ENCODE results near the gene TAF6. TPM values are rescaled to one million over a fixed set of nuclear protein-coding genes. Genes with fewer than 3 reads are reported as not detected.

Gene TAF6
- total and polyA plus RNA-seq, 9 of the 15 experiments (the other 6 are each of a cell fraction or from before 2014, with no cell fraction given), result 0.78 to 78.7 (median 21.3) TPM

GRCh38 chr7:100156331-100157068, 37.3 kb upstream of the TAF6 start (continued):
- no peak for TF ChIP-seq NONO (IDR thresholded peaks at IDR 0.05; ENCODE audit: low read depth in 2 of 2, low read length in 1 of 2)
- no peak for TF ChIP-seq SRSF9 (IDR thresholded peaks at IDR 0.05; ENCODE audit: borderline replicate concordance, low read depth, low read length)
- no peak for TF ChIP-seq ZBTB8A (IDR thresholded peaks at IDR 0.05; ENCODE audit: partially characterized antibody)
- 0 out of 2 replicates have a peak, but pooled peaks have one; percentile 0 for TF ChIP-seq ERF (CRISPR knock-in tag; IDR thresholded peaks at IDR 0.05)
- no peak for TF ChIP-seq PRMT5 (CRISPR knock-in tag; IDR thresholded peaks at IDR 0.05)
- TF ChIP-seq POLR2G (IDR thresholded peaks at IDR 0.05; ENCODE audit: low read depth, low read length), result peak; percentile 57
- TF ChIP-seq, protein P1, sequence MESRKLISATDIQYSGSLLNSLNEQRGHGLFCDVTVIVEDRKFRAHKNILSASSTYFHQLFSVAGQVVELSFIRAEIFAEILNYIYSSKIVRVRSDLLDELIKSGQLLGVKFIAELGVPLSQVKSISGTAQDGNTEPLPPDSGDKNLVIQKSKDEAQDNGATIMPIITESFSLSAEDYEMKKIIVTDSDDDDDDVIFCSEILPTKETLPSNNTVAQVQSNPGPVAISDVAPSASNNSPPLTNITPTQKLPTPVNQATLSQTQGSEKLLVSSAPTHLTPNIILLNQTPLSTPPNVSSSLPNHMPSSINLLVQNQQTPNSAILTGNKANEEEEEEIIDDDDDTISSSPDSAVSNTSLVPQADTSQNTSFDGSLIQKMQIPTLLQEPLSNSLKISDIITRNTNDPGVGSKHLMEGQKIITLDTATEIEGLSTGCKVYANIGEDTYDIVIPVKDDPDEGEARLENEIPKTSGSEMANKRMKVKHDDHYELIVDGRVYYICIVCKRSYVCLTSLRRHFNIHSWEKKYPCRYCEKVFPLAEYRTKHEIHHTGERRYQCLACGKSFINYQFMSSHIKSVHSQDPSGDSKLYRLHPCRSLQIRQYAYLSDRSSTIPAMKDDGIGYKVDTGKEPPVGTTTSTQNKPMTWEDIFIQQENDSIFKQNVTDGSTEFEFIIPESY (CRISPR knock-in tag; IDR thresholded peaks at IDR 0.05), result 0 out of 2 replicates have a peak, but pooled peaks have one; percentile 36
- TF ChIP-seq NFIC (IDR thresholded peaks at IDR 0.05), result 0 out of 2 replicates have a peak, but pooled peaks have one; percentile 14
- TF ChIP-seq, protein P2, sequence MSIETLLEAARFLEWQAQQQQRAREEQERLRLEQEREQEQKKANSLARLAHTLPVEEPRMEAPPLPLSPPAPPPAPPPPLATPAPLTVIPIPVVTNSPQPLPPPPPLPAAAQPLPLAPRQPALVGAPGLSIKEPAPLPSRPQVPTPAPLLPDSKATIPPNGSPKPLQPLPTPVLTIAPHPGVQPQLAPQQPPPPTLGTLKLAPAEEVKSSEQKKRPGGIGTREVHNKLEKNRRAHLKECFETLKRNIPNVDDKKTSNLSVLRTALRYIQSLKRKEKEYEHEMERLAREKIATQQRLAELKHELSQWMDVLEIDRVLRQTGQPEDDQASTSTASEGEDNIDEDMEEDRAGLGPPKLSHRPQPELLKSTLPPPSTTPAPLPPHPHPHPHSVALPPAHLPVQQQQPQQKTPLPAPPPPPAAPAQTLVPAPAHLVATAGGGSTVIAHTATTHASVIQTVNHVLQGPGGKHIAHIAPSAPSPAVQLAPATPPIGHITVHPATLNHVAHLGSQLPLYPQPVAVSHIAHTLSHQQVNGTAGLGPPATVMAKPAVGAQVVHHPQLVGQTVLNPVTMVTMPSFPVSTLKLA (conservative IDR thresholded peaks at IDR 0.05), result 0 out of 4 replicates have a peak, but pooled peaks of 1 of the 2 experiments have one; percentile 2
- no peak for TF ChIP-seq MEF2D (tag; conservative IDR thresholded peaks at IDR 0.05; ENCODE audit: low read depth)
- TF ChIP-seq, protein P3, sequence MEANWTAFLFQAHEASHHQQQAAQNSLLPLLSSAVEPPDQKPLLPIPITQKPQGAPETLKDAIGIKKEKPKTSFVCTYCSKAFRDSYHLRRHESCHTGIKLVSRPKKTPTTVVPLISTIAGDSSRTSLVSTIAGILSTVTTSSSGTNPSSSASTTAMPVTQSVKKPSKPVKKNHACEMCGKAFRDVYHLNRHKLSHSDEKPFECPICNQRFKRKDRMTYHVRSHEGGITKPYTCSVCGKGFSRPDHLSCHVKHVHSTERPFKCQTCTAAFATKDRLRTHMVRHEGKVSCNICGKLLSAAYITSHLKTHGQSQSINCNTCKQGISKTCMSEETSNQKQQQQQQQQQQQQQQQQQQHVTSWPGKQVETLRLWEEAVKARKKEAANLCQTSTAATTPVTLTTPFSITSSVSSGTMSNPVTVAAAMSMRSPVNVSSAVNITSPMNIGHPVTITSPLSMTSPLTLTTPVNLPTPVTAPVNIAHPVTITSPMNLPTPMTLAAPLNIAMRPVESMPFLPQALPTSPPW (CRISPR knock-in tag; IDR thresholded peaks at IDR 0.05), result 0 out of 2 replicates have a peak, but pooled peaks have one; percentile 30
- TF ChIP-seq MTF1 (CRISPR knock-in tag; IDR thresholded peaks at IDR 0.05; ENCODE audit: borderline replicate concordance), result no peak
- no peak for TF ChIP-seq TRIM28 (IDR thresholded peaks at IDR 0.05)
- no peak for TF ChIP-seq FOXJ2 (tag; IDR thresholded peaks at IDR 0.05)
- no peak for TF ChIP-seq MTA2 (IDR thresholded peaks at IDR 0.05; ENCODE audit: low read depth)
- TF ChIP-seq GABPB1 (CRISPR knock-in tag; IDR thresholded peaks at IDR 0.05), result 0 out of 2 replicates have a peak, but pooled peaks have one; percentile 12
- TF ChIP-seq, protein P4, sequence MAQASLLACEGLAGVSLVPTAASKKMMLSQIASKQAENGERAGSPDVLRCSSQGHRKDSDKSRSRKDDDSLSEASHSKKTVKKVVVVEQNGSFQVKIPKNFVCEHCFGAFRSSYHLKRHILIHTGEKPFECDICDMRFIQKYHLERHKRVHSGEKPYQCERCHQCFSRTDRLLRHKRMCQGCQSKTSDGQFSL (CRISPR knock-in tag; IDR thresholded peaks at IDR 0.05), result peak; percentile 17; the same call in 1 of the 2 replicates
- TF ChIP-seq, protein P4 (tag; IDR thresholded peaks at IDR 0.05), result no peak
- TF ChIP-seq HDGF (IDR thresholded peaks at IDR 0.05), result 0 out of 2 replicates have a peak, but pooled peaks have one; percentile 13
- no peak for TF ChIP-seq HNRNPL (IDR thresholded peaks at IDR 0.05; ENCODE audit: low read depth, low read length)
- TF ChIP-seq CAMTA2 (CRISPR knock-in tag; conservative IDR thresholded peaks at IDR 0.05), result no peak
- peak; percentile 93 for TF ChIP-seq ZBTB7A (IDR thresholded peaks at IDR 0.05; ENCODE audit: borderline replicate concordance, control insufficient read depth, low read depth, low read length)
- TF ChIP-seq SNRNP70 (optimal IDR thresholded peaks at IDR 0.05; ENCODE audit: low read depth, low read length), result no peak

Measured in K562 (cell line).